ENCODE results near the gene ZDHHC22.

The ZDHHC22 gene

GRCh38 chr14:77158175-77158881, 16.7 kb upstream of the ZDHHC22 start:
- DNase-seq (ENCODE audit: low read depth in 1 of 2, low spot score in 1 of 2): no peak

- DNase-seq (ENCODE audit: low read depth in 1 of 2, low spot score in 1 of 2): no peak
Observed at GRCh38 chr14:77157740-77158139, 16.1 kb upstream of the ZDHHC22 start.

GRCh38 chr14:77155083-77155482, 13.5 kb upstream of the ZDHHC22 start:
- DNase-seq (ENCODE audit: low read depth in 1 of 2, low spot score in 1 of 2): no peak

- no peak for DNase-seq (ENCODE audit: low read depth in 1 of 2, low spot score in 1 of 2)
Observed at GRCh38 chr14:77154421-77154820, 12.8 kb upstream of the ZDHHC22 start.

- no peak for DNase-seq (ENCODE audit: low read depth in 1 of 2, low spot score in 1 of 2)
Observed at GRCh38 chr14:77153802-77154201, 12.2 kb upstream of the ZDHHC22 start.

- DNase-seq (ENCODE audit: low read depth in 1 of 2, low spot score in 1 of 2): no peak
Observed at GRCh38 chr14:77151918-77152588, 10.5 kb upstream of the ZDHHC22 start.

- DNase-seq (ENCODE audit: low read depth in 1 of 2, low spot score in 1 of 2): no peak
Observed at GRCh38 chr14:77151245-77151644, 9.7 kb upstream of the ZDHHC22 start.

GRCh38 chr14:77148510-77149231, 7.1 kb upstream of the ZDHHC22 start:
- DNase-seq (ENCODE audit: low read depth in 1 of 2, low spot score in 1 of 2): no peak

- DNase-seq (ENCODE audit: low read depth in 1 of 2, low spot score in 1 of 2): no peak
Observed at GRCh38 chr14:77145975-77146740, 4.6 kb upstream of the ZDHHC22 start.

- DNase-seq (ENCODE audit: low read depth in 1 of 2, low spot score in 1 of 2): no peak
Observed at GRCh38 chr14:77144412-77145115, 3.0 kb upstream of the ZDHHC22 start.

- no peak for DNase-seq (ENCODE audit: low read depth in 1 of 2, low spot score in 1 of 2)
Observed at GRCh38 chr14:77143071-77143470, 1.5 kb upstream of the ZDHHC22 start.

GRCh38 chr14:77142005-77142800, 612 bp upstream of the ZDHHC22 start:
- DNase-seq (ENCODE audit: low read depth in 1 of 2, low spot score in 1 of 2): no peak

- DNase-seq (ENCODE audit: low read depth in 1 of 2, low spot score in 1 of 2): no peak
Observed at GRCh38 chr14:77140359-77141213, 1.0 kb downstream of the ZDHHC22 start.

- DNase-seq (ENCODE audit: low read depth in 1 of 2, low spot score in 1 of 2): peak in 1 of 2 donors; percentile 29
Observed at GRCh38 chr14:77139540-77140358, 1.8 kb downstream of the ZDHHC22 start.

- no peak for DNase-seq (ENCODE audit: low read depth in 1 of 2, low spot score in 1 of 2)
Observed at GRCh38 chr14:77139022-77139421, 2.6 kb downstream of the ZDHHC22 start.

- peak in 1 of 2 donors; percentile 18 for DNase-seq (ENCODE audit: low read depth in 1 of 2, low spot score in 1 of 2)
Observed at GRCh38 chr14:77133720-77134338, 7.8 kb downstream of the ZDHHC22 start.

GRCh38 chr14:77131871-77132486, 9.6 kb downstream of the ZDHHC22 start:
- no peak for DNase-seq (ENCODE audit: low read depth in 1 of 2, low spot score in 1 of 2)

All from stimulated activated CD4-positive, alpha-beta T cell treated with anti-CD3 and anti-CD28 coated beads, Interleukin-15, amount 100 ng/mL, for 1 hour (primary cell).